Measurements from ENCODE around the gene PLEKHG4B.

Gene PLEKHG4B

GRCh38 chr5:149745-150485 lies 57.9 kb downstream of the PLEKHG4B start:
- Mint-ChIP-seq H3K4me3 (no peak overlapping the region), H3K27ac (no peak overlapping the region), H3K36me3 (ENCODE audit: low read depth) (no peaks in the 10 kb centered on the region), H3K4me1 (ENCODE audit: low read depth) (no peaks in the 10 kb centered on the region), H3K27me3 (ENCODE audit: low read depth) (peaks cover 8% of the 10 kb centered on the region), H3K9me3 (peaks cover 26% of the 10 kb centered on the region)

GRCh38 chr5:150746-151145 lies 58.8 kb downstream of the PLEKHG4B start:
- Mint-ChIP-seq H3K36me3 (ENCODE audit: low read depth) (no peaks in the 10 kb centered on the region), H3K9me3 (peaks cover 26% of the 10 kb centered on the region), H3K4me1 (ENCODE audit: low read depth) (no peaks in the 10 kb centered on the region), H3K4me3 (no peak overlapping the region), H3K27me3 (ENCODE audit: low read depth) (peaks cover 8% of the 10 kb centered on the region), H3K27ac (no peak overlapping the region)

- no peak overlapping the region for H3K27ac Mint-ChIP-seq
- H3K27me3 Mint-ChIP-seq (ENCODE audit: low read depth) = peaks cover 8% of the 10 kb centered on the region
- H3K4me1 Mint-ChIP-seq (ENCODE audit: low read depth) = no peaks in the 10 kb centered on the region
- no peak overlapping the region for H3K4me3 Mint-ChIP-seq
- H3K36me3 Mint-ChIP-seq (ENCODE audit: low read depth) = no peaks in the 10 kb centered on the region
- H3K9me3 Mint-ChIP-seq = peaks cover 22% of the 10 kb centered on the region
These were observed 60.1 kb downstream of the PLEKHG4B start for GRCh38 chr5:152077-152476.

GRCh38 chr5:153256-153655 lies 61.3 kb downstream of the PLEKHG4B start:
- Mint-ChIP-seq H3K27me3 (ENCODE audit: low read depth) (peaks cover 8% of the 10 kb centered on the region), H3K36me3 (ENCODE audit: low read depth) (no peaks in the 10 kb centered on the region), H3K4me1 (ENCODE audit: low read depth) (no peaks in the 10 kb centered on the region), H3K9me3 (peaks cover 10% of the 10 kb centered on the region), H3K4me3 (no peak overlapping the region), H3K27ac (no peak overlapping the region)

GRCh38 chr5:154236-154635 lies 62.3 kb downstream of the PLEKHG4B start:
- H3K27me3 Mint-ChIP-seq (ENCODE audit: low read depth) = peaks cover 8% of the 10 kb centered on the region
- no peak overlapping the region for H3K4me3 Mint-ChIP-seq
- H3K9me3 Mint-ChIP-seq = peaks cover 5% of the 10 kb centered on the region
- H3K4me1 Mint-ChIP-seq (ENCODE audit: low read depth) = no peaks in the 10 kb centered on the region
- no peak overlapping the region for H3K27ac Mint-ChIP-seq
- no peaks in the 10 kb centered on the region for H3K36me3 Mint-ChIP-seq (ENCODE audit: low read depth)

- Mint-ChIP-seq H3K27me3 (ENCODE audit: low read depth) (peaks cover 8% of the 10 kb centered on the region), H3K36me3 (ENCODE audit: low read depth) (no peaks in the 10 kb centered on the region), H3K9me3 (no peaks in the 10 kb centered on the region), H3K27ac (no peak overlapping the region), H3K4me1 (ENCODE audit: low read depth) (no peaks in the 10 kb centered on the region), H3K4me3 (no peak overlapping the region)
These were observed 62.9 kb downstream of the PLEKHG4B start for GRCh38 chr5:154826-155225.

GRCh38 chr5:155651-156410 lies 63.9 kb downstream of the PLEKHG4B start:
- Mint-ChIP-seq H3K27me3 (ENCODE audit: low read depth) (peaks cover 8% of the 10 kb centered on the region), H3K36me3 (ENCODE audit: low read depth) (no peaks in the 10 kb centered on the region), H3K4me1 (ENCODE audit: low read depth) (no peaks in the 10 kb centered on the region), H3K4me3 (no peak overlapping the region), H3K9me3 (no peaks in the 10 kb centered on the region), H3K27ac (no peak overlapping the region)

- Mint-ChIP-seq H3K4me3 (no peak overlapping the region), H3K4me1 (ENCODE audit: low read depth) (no peaks in the 10 kb centered on the region), H3K36me3 (ENCODE audit: low read depth) (no peaks in the 10 kb centered on the region), H3K9me3 (no peaks in the 10 kb centered on the region), H3K27ac (no peak overlapping the region), H3K27me3 (ENCODE audit: low read depth) (peaks cover 8% of the 10 kb centered on the region)
These were observed 64.6 kb downstream of the PLEKHG4B start for GRCh38 chr5:156411-157072.

- no peaks in the 10 kb centered on the region for H3K4me1 Mint-ChIP-seq (ENCODE audit: low read depth)
- no peaks in the 10 kb centered on the region for H3K9me3 Mint-ChIP-seq
- H3K27ac Mint-ChIP-seq = no peak overlapping the region
- H3K4me3 Mint-ChIP-seq = no peak overlapping the region
- H3K36me3 Mint-ChIP-seq (ENCODE audit: low read depth) = no peaks in the 10 kb centered on the region
- peaks cover 4% of the 10 kb centered on the region for H3K27me3 Mint-ChIP-seq (ENCODE audit: low read depth)
These were observed 65.3 kb downstream of the PLEKHG4B start for GRCh38 chr5:157126-157715.

- Mint-ChIP-seq H3K4me1 (ENCODE audit: low read depth) (no peaks in the 10 kb centered on the region), H3K4me3 (no peak overlapping the region), H3K9me3 (no peaks in the 10 kb centered on the region), H3K27ac (no peak overlapping the region), H3K27me3 (ENCODE audit: low read depth) (no peaks in the 10 kb centered on the region), H3K36me3 (ENCODE audit: low read depth) (no peaks in the 10 kb centered on the region)
These were observed 65.8 kb downstream of the PLEKHG4B start for GRCh38 chr5:157801-158200.

- H3K4me3 Mint-ChIP-seq = no peak overlapping the region
- no peaks in the 10 kb centered on the region for H3K4me1 Mint-ChIP-seq (ENCODE audit: low read depth)
- H3K36me3 Mint-ChIP-seq (ENCODE audit: low read depth) = no peaks in the 10 kb centered on the region
- H3K27ac Mint-ChIP-seq = no peak overlapping the region
- no peaks in the 10 kb centered on the region for H3K9me3 Mint-ChIP-seq
- no peaks in the 10 kb centered on the region for H3K27me3 Mint-ChIP-seq (ENCODE audit: low read depth)
These were observed 67.0 kb downstream of the PLEKHG4B start for GRCh38 chr5:158807-159447.

GRCh38 chr5:159448-160172 lies 67.6 kb downstream of the PLEKHG4B start:
- H3K27me3 Mint-ChIP-seq (ENCODE audit: low read depth) = no peaks in the 10 kb centered on the region
- no peak overlapping the region for H3K4me3 Mint-ChIP-seq
- H3K4me1 Mint-ChIP-seq (ENCODE audit: low read depth) = no peaks in the 10 kb centered on the region
- H3K9me3 Mint-ChIP-seq = no peaks in the 10 kb centered on the region
- H3K27ac Mint-ChIP-seq = no peak overlapping the region
- H3K36me3 Mint-ChIP-seq (ENCODE audit: low read depth) = no peaks in the 10 kb centered on the region

GRCh38 chr5:160173-160510 lies 68.2 kb downstream of the PLEKHG4B start:
- Mint-ChIP-seq H3K9me3 (no peaks in the 10 kb centered on the region), H3K4me1 (ENCODE audit: low read depth) (no peaks in the 10 kb centered on the region), H3K27me3 (ENCODE audit: low read depth) (no peaks in the 10 kb centered on the region), H3K4me3 (no peak overlapping the region), H3K27ac (no peak overlapping the region), H3K36me3 (ENCODE audit: low read depth) (no peaks in the 10 kb centered on the region)
